ENCODE data around the gene FAM210B. TPM values are rescaled to one million over a fixed set of nuclear protein-coding genes. Genes with fewer than 3 reads are reported as not detected.

FAM210B gene
- total and polyA plus RNA-seq, 9 of the 15 experiments (the other 6 are each of a cell fraction or from before 2014, with no cell fraction given), result 12.1 to 87.3 (median 47.6) TPM

DNA sequence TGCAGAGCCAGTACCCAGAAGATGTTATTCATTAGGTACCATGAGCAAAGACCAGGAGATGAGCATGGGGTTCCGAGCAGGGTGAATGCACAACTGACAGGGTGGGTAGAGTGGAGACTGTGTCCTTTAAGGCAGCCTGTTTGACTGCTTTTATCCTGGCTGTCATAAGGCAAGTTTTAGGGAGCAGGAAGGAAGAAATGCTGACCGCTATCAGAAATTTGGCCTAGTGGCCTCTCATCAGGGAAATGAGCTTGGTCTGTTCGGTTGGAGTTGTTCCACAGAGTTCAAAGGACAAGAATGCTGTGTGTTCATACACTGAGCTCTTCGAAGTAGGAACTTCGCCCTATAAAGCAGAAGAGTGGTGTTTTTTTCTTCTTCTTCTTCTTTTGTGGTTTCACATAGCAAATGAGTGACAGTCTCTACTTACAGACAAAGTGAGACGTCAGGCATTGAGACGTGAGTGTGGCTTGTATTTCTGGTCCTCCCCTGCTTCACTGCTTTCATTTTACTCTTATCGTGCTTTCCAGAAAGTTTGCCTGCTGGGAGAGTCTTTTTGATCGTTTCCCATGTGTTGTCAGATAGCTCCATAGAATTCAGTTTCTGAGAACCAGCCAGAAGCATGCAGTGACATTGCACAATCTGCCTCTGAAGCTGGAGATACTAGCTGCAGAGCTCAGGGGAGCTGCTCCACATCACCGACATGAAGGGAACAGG lies 53.1 kb downstream of the FAM210B start, which contains the start of gene CASS4 (continued):
- TF ChIP-seq ZBTB40 (IDR thresholded peaks at IDR 0.05), result peak; percentile 56; the same call in 1 of the 2 replicates
- TF ChIP-seq ZBTB40 (CRISPR knock-in tag; IDR thresholded peaks at IDR 0.05), result no peak
- TF ChIP-seq MBD2 (IDR thresholded peaks at IDR 0.05; ENCODE audit: borderline replicate concordance, low read depth), result peak; percentile 90
- TF ChIP-seq MEF2A (IDR thresholded peaks at IDR 0.05; ENCODE audit: control insufficient read depth, low read depth, low read length), result no peak
- TF ChIP-seq, protein P1, sequence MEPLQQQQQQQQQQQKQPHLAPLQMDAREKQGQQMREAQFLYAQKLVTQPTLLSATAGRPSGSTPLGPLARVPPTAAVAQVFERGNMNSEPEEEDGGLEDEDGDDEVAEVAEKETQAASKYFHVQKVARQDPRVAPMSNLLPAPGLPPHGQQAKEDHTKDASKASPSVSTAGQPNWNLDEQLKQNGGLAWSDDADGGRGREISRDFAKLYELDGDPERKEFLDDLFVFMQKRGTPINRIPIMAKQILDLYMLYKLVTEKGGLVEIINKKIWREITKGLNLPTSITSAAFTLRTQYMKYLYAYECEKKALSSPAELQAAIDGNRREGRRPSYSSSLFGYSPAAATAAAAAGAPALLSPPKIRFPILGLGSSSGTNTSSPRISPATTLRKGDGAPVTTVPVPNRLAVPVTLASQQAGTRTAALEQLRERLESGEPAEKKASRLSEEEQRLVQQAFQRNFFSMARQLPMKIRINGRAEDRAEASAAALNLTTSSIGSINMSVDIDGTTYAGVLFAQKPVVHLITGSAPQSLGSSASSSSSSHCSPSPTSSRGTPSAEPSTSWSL (CRISPR knock-in tag; IDR thresholded peaks at IDR 0.05; ENCODE audit: borderline replicate concordance), result no peak
- TF ChIP-seq ZKSCAN8 (CRISPR knock-in tag; IDR thresholded peaks at IDR 0.05), result peak; percentile 85
- no peak for TF ChIP-seq ZNF140 (CRISPR knock-in tag; IDR thresholded peaks at IDR 0.05)
- peak; percentile 97 for TF ChIP-seq NFE2 (IDR thresholded peaks at IDR 0.05; ENCODE audit: low read depth)
- TF ChIP-seq ASH1L (IDR thresholded peaks at IDR 0.05; ENCODE audit: borderline replicate concordance, low read depth, partially characterized antibody), result no peak
- peak; percentile 96 to 97 for TF ChIP-seq TRIM24 (IDR thresholded peaks at IDR 0.05)
- TF ChIP-seq BHLHE40 (IDR thresholded peaks at IDR 0.05; ENCODE audit: low read length), result peak; percentile 86
- TF ChIP-seq CBX3 (IDR thresholded peaks at IDR 0.05; ENCODE audit: borderline replicate concordance in 1 of 2, low read length in 2 of 2), result peak in 1 of 2 experiments; percentile 95; a peak in 2 of 3 replicates
- peak; percentile 51; the same call in 1 of the 2 replicates for TF ChIP-seq ZBED1 (IDR thresholded peaks at IDR 0.05)
- TF ChIP-seq SMARCE1 (IDR thresholded peaks at IDR 0.05), result peak; percentile 96
- peak; percentile 99 for TF ChIP-seq TCF3 (CRISPR knock-in tag; IDR thresholded peaks at IDR 0.05)
- TF ChIP-seq, protein P2, sequence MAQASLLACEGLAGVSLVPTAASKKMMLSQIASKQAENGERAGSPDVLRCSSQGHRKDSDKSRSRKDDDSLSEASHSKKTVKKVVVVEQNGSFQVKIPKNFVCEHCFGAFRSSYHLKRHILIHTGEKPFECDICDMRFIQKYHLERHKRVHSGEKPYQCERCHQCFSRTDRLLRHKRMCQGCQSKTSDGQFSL (CRISPR knock-in tag; IDR thresholded peaks at IDR 0.05), result no peak
- TF ChIP-seq, protein P2 (tag; IDR thresholded peaks at IDR 0.05), result no peak
- peak; percentile 88 for TF ChIP-seq MXI1 (IDR thresholded peaks at IDR 0.05; ENCODE audit: low read depth, low read length)
